GM23248 (cell line): ENCODE data around the gene MANBA. TPM values are rescaled to one million over a fixed set of nuclear protein-coding genes. Genes with fewer than 3 reads are reported as not detected.

Experiments used
- DNase-seq: peaks from one replicate; pipeline ENCODE4 v3.0.0-alpha.2; 2015
- H2AFZ ChIP-seq: fragments of 200-600 bp; sonication (generic); 2 replicates; pipeline ENCODE4 v1.6.1; 2016; ENCODE audit warnings: antibody characterized with exemption
- H3F3A ChIP-seq: fragments of 200-600 bp; sonication (generic); 2 replicates; pipeline ENCODE4 v1.6.1; 2016; ENCODE audit warnings: mild to moderate bottlenecking, antibody characterized with exemption, mixed run types; ENCODE audit not compliant: insufficient read depth
- H3K27ac ChIP-seq: fragments of 200-600 bp; sonication (generic); 2 replicates; pipeline ENCODE4 v1.5.1; 2016; ENCODE audit warnings: mild to moderate bottlenecking
- H3K27me3 ChIP-seq: fragments of 200-600 bp; sonication (generic); replicated peaks from 2 replicates; pipeline ENCODE4 v1.6.1; 2016; ENCODE audit warnings: mild to moderate bottlenecking; ENCODE audit not compliant: insufficient read depth
- H3K36me3 ChIP-seq: fragments of 200-600 bp; sonication (generic); 2 replicates; pipeline ENCODE4 v1.6.1; 2016; ENCODE audit warnings: low read depth, mild to moderate bottlenecking
- H3K4me1 ChIP-seq: fragments of 200-600 bp; sonication (generic); 2 replicates; pipeline ENCODE4 v1.6.1; 2016; ENCODE audit warnings: mild to moderate bottlenecking; ENCODE audit not compliant: insufficient read depth
- H3K4me2 ChIP-seq: fragments of 200-600 bp; sonication (generic); one replicate; pipeline ENCODE4 v1.6.1; 2016; ENCODE audit warnings: mild to moderate bottlenecking; ENCODE audit not compliant: unreplicated experiment
- H3K4me3 ChIP-seq: fragments of 200-600 bp; sonication (generic); 2 replicates; pipeline ENCODE4 v1.5.1; 2016; ENCODE audit warnings: mild to moderate bottlenecking
- H3K79me2 ChIP-seq: fragments of 200-600 bp; sonication (generic); 2 replicates; pipeline ENCODE4 v1.6.1; 2016; ENCODE audit warnings: mild to moderate bottlenecking; ENCODE audit not compliant: insufficient read depth
- H3K9ac ChIP-seq: fragments of 200-600 bp; sonication (generic); 2 replicates; pipeline ENCODE4 v1.6.1; 2016; ENCODE audit warnings: mild to moderate bottlenecking
- H3K9me2 ChIP-seq: fragments of 200-600 bp; sonication (generic); 2 replicates; pipeline ENCODE4 v1.6.1; 2016; ENCODE audit warnings: mixed run types, mild to moderate bottlenecking, moderate library complexity; ENCODE audit not compliant: insufficient read depth
- H3K9me3 ChIP-seq: fragments of 200-600 bp; sonication (generic); one replicate; pipeline ENCODE4 v1.6.1; 2017; ENCODE audit warnings: low read depth
- H4K20me1 ChIP-seq: fragments of 200-600 bp; sonication (generic); 2 replicates; pipeline ENCODE4 v1.6.0; 2016; ENCODE audit not compliant: insufficient read depth
- EZH2 ChIP-seq: fragments of 200-600 bp; sonication (generic); IDR thresholded peaks from 2 replicates; pipeline ENCODE4 v1.6.1; 2018; ENCODE audit warnings: antibody characterized with exemption, mild to moderate bottlenecking; ENCODE audit not compliant: insufficient read depth, poor library complexity, severe bottlenecking
- EZH2phosphoT487 ChIP-seq: fragments of 200-600 bp; sonication (generic); IDR thresholded peaks from 2 replicates; pipeline ENCODE4 v1.6.1; 2018; ENCODE audit warnings: antibody characterized with exemption, moderate library complexity, mild to moderate bottlenecking, low read depth; ENCODE audit not compliant: insufficient read depth
- WGBS, 2 experiments: methylation state at CpG; one replicate each; pipeline ENCODE4 v1.1.6; 2015 to 2017; ENCODE audit warnings: low lambda C conversion rate in 2 of 2, low coverage in 1 of 2; ENCODE audit errors: missing lambda C conversion rate in 2 of 2; 5-methylcytosine and 5-hydroxymethylcytosine counted together
- in situ Hi-C: fragments of 300-500 bp; cut with MboI; formaldehyde crosslinking; loops from 2 replicates; pipeline ENCODE4 v1.15.0; 2020
- polyA plus RNA-seq: library from polyadenylated mRNA; unstranded; fragments of >200 nt; fragmentation: Nextera tagmentation; extraction: Ambion mirVana; gene quantifications from 2 replicates; pipeline ENCODE4 v1.2.1, GENCODE V29; 2016
- total RNA-seq: library from RNA; depleted of rRNA; stranded (reverse); fragments of >200 nt; shearing (Covaris generic); gene quantifications from 2 replicates; pipeline ENCODE4 v1.2.3, GENCODE V29; 2014

Gene MANBA
- total and polyA plus RNA-seq, 2 experiments from 2014 or later = 16.6 to 20.5 TPM

GRCh38 chr4:102604222-102604940 lies 156.4 kb downstream of the MANBA start:
- H3K79me2 ChIP-seq = no peaks in the 10 kb centered on the region
- H2AFZ ChIP-seq = no peak overlapping the region
- H3K9me2 ChIP-seq = no peaks in the 10 kb centered on the region
- H3K27me3 ChIP-seq = no peaks in the 10 kb centered on the region
- no peak for DNase-seq
- peaks cover 29% of the 10 kb centered on the region; the same call in 1 of the 2 replicates for H3K36me3 ChIP-seq
- H3K9me3 ChIP-seq = no peaks in the 10 kb centered on the region
- H3K27ac ChIP-seq = no peak overlapping the region
- no peak overlapping the region for H3K4me2 ChIP-seq
- H4K20me1 ChIP-seq = no peaks in the 10 kb centered on the region
- WGBS, 2 experiments = 76 to 79% methylated on average over 2 of the region's 2 CpGs
- H3K4me1 ChIP-seq = peaks cover 10% of the 10 kb centered on the region; the same call in 1 of the 2 replicates
- no peaks in the 10 kb centered on the region for H3F3A ChIP-seq
- H3K9ac ChIP-seq = no peak overlapping the region
- TF ChIP-seq EZH2phosphoT487 (no peak), EZH2 (no peak)
- H3K4me3 ChIP-seq = no peak overlapping the region
- in situ Hi-C loops = no loop called here

DNA sequence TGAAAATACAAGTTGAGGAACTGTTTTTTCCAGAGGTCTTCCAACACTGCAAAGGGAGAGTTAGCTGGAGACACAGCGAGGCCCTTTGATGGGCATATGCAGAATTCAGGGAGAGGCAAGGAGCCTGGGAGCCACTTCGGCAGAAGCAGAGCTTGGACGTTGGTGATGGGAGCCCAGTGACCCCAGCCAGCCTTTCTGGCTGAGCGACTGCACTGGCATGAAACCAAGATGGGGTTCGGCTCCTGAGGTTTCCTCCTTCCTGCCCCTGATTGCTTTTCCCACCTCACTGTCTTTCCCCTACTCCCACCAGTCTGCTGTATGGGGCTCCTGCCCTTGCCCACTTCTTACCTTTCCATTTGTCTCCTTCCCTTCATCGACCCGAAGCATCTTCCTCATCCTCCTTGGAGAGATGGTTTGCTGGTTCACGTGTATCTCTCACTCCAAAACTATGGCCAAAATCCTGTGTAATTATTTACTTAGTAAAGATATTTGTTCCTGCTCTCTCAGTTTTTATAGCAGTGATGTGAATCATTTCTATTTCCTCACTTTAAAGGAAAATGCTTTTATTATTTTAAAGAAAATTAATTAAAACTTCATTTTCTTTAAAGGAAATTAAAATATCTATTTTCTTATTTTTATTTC lies 159.1 kb downstream of the MANBA start:
- Histone ChIP-seq H4K20me1 (no peaks in the 10 kb centered on the region), H3K4me3 (no peak overlapping the region), H3K4me2 (no peak overlapping the region), H2AFZ (no peak overlapping the region), H3K4me1 (peaks cover 7% of the 10 kb centered on the region; the same call in 1 of the 2 replicates), H3K9me3 (no peaks in the 10 kb centered on the region), H3K9me2 (no peaks in the 10 kb centered on the region), H3K27me3 (no peaks in the 10 kb centered on the region), H3K27ac (no peak overlapping the region), H3K79me2 (no peaks in the 10 kb centered on the region), H3K9ac (no peak overlapping the region), H3F3A (no peaks in the 10 kb centered on the region), H3K36me3 (peaks cover 28% of the 10 kb centered on the region)
- no peak for DNase-seq
- TF ChIP-seq EZH2phosphoT487 (no peak), EZH2 (no peak)
- 82 to 93% methylated on average over 8 of the region's 8 CpGs for whole genome bisulfite sequencing, 2 experiments
- in situ Hi-C loops = no loop called here

- Histone ChIP-seq H4K20me1 (no peaks in the 10 kb centered on the region), H3K9ac (no peak overlapping the region), H3K4me3 (no peak overlapping the region), H3K9me3 (no peaks in the 10 kb centered on the region), H3K79me2 (no peaks in the 10 kb centered on the region), H3K4me2 (no peak overlapping the region), H2AFZ (no peak overlapping the region), H3K4me1 (peaks cover 7% of the 10 kb centered on the region; the same call in 1 of the 2 replicates), H3F3A (no peaks in the 10 kb centered on the region), H3K27ac (no peak overlapping the region), H3K36me3 (peaks cover 36% of the 10 kb centered on the region), H3K9me2 (no peaks in the 10 kb centered on the region), H3K27me3 (no peaks in the 10 kb centered on the region)
- no peak for DNase-seq
- in situ Hi-C loops = no loop called here
- no peak for TF ChIP-seq EZH2phosphoT487
- no peak for TF ChIP-seq EZH2
These were observed 160.1 kb downstream of the MANBA start for GRCh38 chr4:102600689-102601088.

DNA sequence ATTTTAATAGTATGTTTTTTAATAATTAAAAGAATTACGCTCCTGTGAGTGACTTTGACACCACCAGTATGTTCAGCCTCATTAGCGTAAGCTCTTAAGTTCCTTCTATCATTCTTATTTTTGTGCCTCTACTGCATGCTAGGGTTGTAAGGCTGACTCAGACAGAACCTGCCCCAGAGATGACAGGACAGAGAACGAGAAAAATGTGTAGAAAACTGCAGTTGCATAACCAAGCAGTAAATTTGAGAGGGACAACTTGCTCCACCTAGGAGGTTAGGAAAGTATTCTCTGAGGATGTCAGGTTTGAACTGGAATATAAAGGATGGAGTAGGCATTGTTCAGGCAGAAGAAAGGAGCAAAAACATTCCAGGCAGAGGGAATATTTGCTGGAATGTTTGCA lies 160.9 kb downstream of the MANBA start:
- in situ Hi-C loops = no loop called here
- H3K79me2 ChIP-seq = no peaks in the 10 kb centered on the region
- 82 to 87% methylated on average over 3 of the region's 3 CpGs for WGBS, 2 experiments
- H4K20me1 ChIP-seq = no peaks in the 10 kb centered on the region
- no peaks in the 10 kb centered on the region for H3F3A ChIP-seq
- no peaks in the 10 kb centered on the region for H3K27me3 ChIP-seq
- H3K4me3 ChIP-seq = no peak overlapping the region
- H3K9ac ChIP-seq = no peak overlapping the region
- H3K27ac ChIP-seq = no peak overlapping the region
- no peaks in the 10 kb centered on the region for H3K9me3 ChIP-seq
- TF ChIP-seq EZH2phosphoT487 (no peak), EZH2 (no peak)
- no peak overlapping the region for H2AFZ ChIP-seq
- H3K9me2 ChIP-seq = no peaks in the 10 kb centered on the region
- peaks cover 7% of the 10 kb centered on the region; the same call in 1 of the 2 replicates for H3K4me1 ChIP-seq
- H3K36me3 ChIP-seq = peaks cover 38% of the 10 kb centered on the region
- DNase-seq = no peak
- no peak overlapping the region for H3K4me2 ChIP-seq
